Femur (tissue), 1 donor: Measurements from ENCODE around the gene PHLDB1.
A peak's percentile ranks its signal among the peaks of the same experiment; 100 is the strongest.

Experiments used
- DNase-seq: peaks from one replicate; pipeline ENCODE4 v3.0.0-alpha.2; 2017

Gene PHLDB1

GRCh38 chr11:118640332-118641154 is 33.1 kb downstream of the PHLDB1 start:
- no peak for DNase-seq

- DNase-seq = no peak
Measured at GRCh38 chr11:118641397-118642019, 34.1 kb downstream of the PHLDB1 start.

- DNase-seq = no peak
Measured at GRCh38 chr11:118643142-118643994, 36.0 kb downstream of the PHLDB1 start.

GRCh38 chr11:118643995-118644345 is 36.6 kb downstream of the PHLDB1 start:
- no peak for DNase-seq

- DNase-seq = no peak
Measured at GRCh38 chr11:118644496-118644895, 37.1 kb downstream of the PHLDB1 start.

- DNase-seq = no peak
Measured at GRCh38 chr11:118645066-118645715, 37.8 kb downstream of the PHLDB1 start.

GRCh38 chr11:118646393-118646792 is 39.0 kb downstream of the PHLDB1 start:
- DNase-seq = peak; percentile 14

- DNase-seq = peak; percentile 7
Measured at GRCh38 chr11:118648291-118648690, 40.9 kb downstream of the PHLDB1 start.

- DNase-seq = peak; percentile 12
Measured at GRCh38 chr11:118649941-118650340, 42.5 kb downstream of the PHLDB1 start.

- no peak for DNase-seq
Measured at GRCh38 chr11:118650366-118650765, 43.0 kb downstream of the PHLDB1 start.

- DNase-seq = no peak
Measured at GRCh38 chr11:118651820-118652219, 44.4 kb downstream of the PHLDB1 start.

GRCh38 chr11:118652681-118653181 is 45.3 kb downstream of the PHLDB1 start:
- no peak for DNase-seq

GRCh38 chr11:118653684-118654390 is 46.4 kb downstream of the PHLDB1 start:
- no peak for DNase-seq

- DNase-seq = no peak
Measured at GRCh38 chr11:118655486-118656190, 48.2 kb downstream of the PHLDB1 start.

- peak; percentile 12 for DNase-seq
Measured at GRCh38 chr11:118656563-118657165, 49.2 kb downstream of the PHLDB1 start.

GRCh38 chr11:118657238-118657637 is 49.8 kb downstream of the PHLDB1 start:
- DNase-seq = peak; percentile 9

GRCh38 chr11:118657709-118658428 is 50.5 kb downstream of the PHLDB1 start:
- peak; percentile 24 for DNase-seq

GRCh38 chr11:118658429-118659313 is 51.3 kb downstream of the PHLDB1 start:
- DNase-seq = peak; percentile 49

- peak; percentile 93 for DNase-seq
Measured at GRCh38 chr11:118659314-118659952, 52.0 kb downstream of the PHLDB1 start.
